ENCODE data around the gene ZNF581.

The ZNF581 gene

GRCh38 chr19:55615543-55616394 is 27.7 kb upstream of the ZNF581 start:
- Histone ChIP-seq H3K4me3 (replicated peaks; ENCODE audit: insufficient read depth, low read length) (no peak overlapping the region), H3K27ac (replicated peaks) (no peak overlapping the region), H3K27me3 (ENCODE audit: insufficient read depth, poor library complexity, severe bottlenecking) (no peaks in the 10 kb centered on the region)
- TF ChIP-seq SPI1 (IDR thresholded peaks at IDR 0.05; ENCODE audit: borderline replicate concordance, low read depth): no peak
- TF ChIP-seq GABPA (IDR thresholded peaks at IDR 0.05; ENCODE audit: low read depth): no peak
- TF ChIP-seq POLR2AphosphoS5 (IDR thresholded peaks at IDR 0.05; ENCODE audit: low read depth): no peak
- DNase-seq (ENCODE audit: low read depth in 1 of 2, low spot score in 1 of 2): no peak

GRCh38 chr19:55616395-55616875 is 27.0 kb upstream of the ZNF581 start:
- no peak overlapping the region for H3K27ac ChIP-seq (replicated peaks)
- H3K27me3 ChIP-seq (ENCODE audit: insufficient read depth, poor library complexity, severe bottlenecking): no peaks in the 10 kb centered on the region
- TF ChIP-seq POLR2AphosphoS5 (IDR thresholded peaks at IDR 0.05; ENCODE audit: low read depth): no peak
- DNase-seq (ENCODE audit: low read depth in 1 of 2, low spot score in 1 of 2): no peak
- no peak overlapping the region for H3K4me3 ChIP-seq (replicated peaks; ENCODE audit: insufficient read depth, low read length)

- DNase-seq (ENCODE audit: low read depth in 1 of 2, low spot score in 1 of 2): no peak
- Histone ChIP-seq H3K27me3 (ENCODE audit: insufficient read depth, poor library complexity, severe bottlenecking) (no peaks in the 10 kb centered on the region), H3K4me3 (replicated peaks; ENCODE audit: insufficient read depth, low read length) (no peak overlapping the region), H3K27ac (replicated peaks) (0 out of 2 replicates have a peak overlapping the region, but pooled peaks have one; percentile 2)
- TF ChIP-seq GABPA (IDR thresholded peaks at IDR 0.05; ENCODE audit: low read depth): no peak
Observed at GRCh38 chr19:55617426-55617825, 26.0 kb upstream of the ZNF581 start.

GRCh38 chr19:55618426-55618825 is 25.0 kb upstream of the ZNF581 start:
- Histone ChIP-seq H3K27ac (replicated peaks) (peak overlapping the region; percentile 72), H3K4me3 (replicated peaks; ENCODE audit: insufficient read depth, low read length) (no peak overlapping the region), H3K27me3 (ENCODE audit: insufficient read depth, poor library complexity, severe bottlenecking) (no peaks in the 10 kb centered on the region)
- DNase-seq (ENCODE audit: low read depth in 1 of 2, low spot score in 1 of 2): no peak
- TF ChIP-seq POLR2AphosphoS5 (IDR thresholded peaks at IDR 0.05; ENCODE audit: low read depth): no peak; the same call in 1 of the 2 replicates

- Histone ChIP-seq H3K4me3 (replicated peaks; ENCODE audit: insufficient read depth, low read length) (no peak overlapping the region), H3K27ac (replicated peaks) (peak overlapping the region; percentile 72), H3K27me3 (ENCODE audit: insufficient read depth, poor library complexity, severe bottlenecking) (no peaks in the 10 kb centered on the region)
- TF ChIP-seq CTCF (IDR thresholded peaks at IDR 0.05; ENCODE audit: insufficient read depth, low read length) (no peak), POLR2AphosphoS5 (IDR thresholded peaks at IDR 0.05; ENCODE audit: low read depth) (no peak; the same call in 1 of the 2 replicates)
- peak in 1 of 2 experiments; percentile 38 for DNase-seq (ENCODE audit: low read depth in 1 of 2, low spot score in 1 of 2)
Observed at GRCh38 chr19:55619286-55619685, 24.2 kb upstream of the ZNF581 start.

GRCh38 chr19:55620410-55621204 is 22.8 kb upstream of the ZNF581 start:
- peak; percentile 95 to 96 for DNase-seq (ENCODE audit: low read depth in 1 of 2, low spot score in 1 of 2)
- no peak overlapping the region for H3K4me3 ChIP-seq (replicated peaks; ENCODE audit: insufficient read depth, low read length)
- peak overlapping the region; percentile 72 for H3K27ac ChIP-seq (replicated peaks)
- H3K27me3 ChIP-seq (ENCODE audit: insufficient read depth, poor library complexity, severe bottlenecking): no peaks in the 10 kb centered on the region
- peak; percentile 91 for TF ChIP-seq POLR2AphosphoS5 (IDR thresholded peaks at IDR 0.05; ENCODE audit: low read depth)
- TF ChIP-seq REST (IDR thresholded peaks at IDR 0.05; ENCODE audit: insufficient replicate concordance, low read depth): no peak
